GM03348 (cell line): ENCODE results near the gene PLPP1.
A peak's percentile ranks its signal among the peaks of the same experiment; 100 is the strongest.

Experiments used
- DNase-seq: peaks from one replicate; pipeline ENCODE4 v3.0.0; 2012; ENCODE audit warnings: low spot score

Gene PLPP1

DNA sequence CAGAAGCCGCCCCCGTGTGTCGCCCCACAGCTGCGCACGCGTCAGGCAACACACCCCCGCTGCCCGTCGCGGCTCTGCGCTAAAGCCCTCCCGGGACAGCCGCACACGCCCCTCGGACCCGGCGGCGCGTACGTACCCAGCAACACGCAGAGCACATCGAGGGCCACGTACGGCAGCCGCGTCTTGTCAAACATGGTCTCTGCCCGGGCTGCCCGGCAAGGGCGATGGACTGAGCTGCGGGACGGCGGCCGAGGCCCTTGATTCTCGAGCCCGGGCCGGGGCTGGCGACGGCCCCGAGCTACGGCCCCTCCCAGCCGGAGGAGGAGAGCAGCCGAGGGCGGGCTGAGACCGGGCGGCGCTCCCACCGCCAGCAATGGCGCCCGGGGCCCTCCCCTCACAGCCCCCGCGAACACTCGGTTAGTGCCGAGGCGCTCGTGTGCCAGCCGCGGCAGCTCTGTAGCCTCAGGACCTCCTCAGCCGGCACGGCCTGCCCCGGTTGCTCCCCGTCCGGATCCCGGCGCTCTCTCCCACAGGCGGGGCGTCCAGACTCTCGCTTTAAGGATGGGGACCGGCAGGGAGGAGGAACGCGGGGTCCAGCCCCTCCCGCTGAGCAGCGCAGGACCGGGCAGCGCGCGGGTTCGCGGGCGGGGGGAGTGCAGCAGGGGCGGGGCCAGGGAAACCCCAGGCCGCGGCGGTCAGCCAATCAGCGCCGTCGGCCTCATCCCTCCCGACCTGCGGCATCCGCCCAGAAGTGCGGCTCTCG is at the start of gene PLPP1:
PLPP1 (minus strand) TSS at position 529 of the 763 bp plus-strand sequence; CDS start at position 194, 335 bp downstream.
- peak; percentile 99 for DNase-seq

DNA sequence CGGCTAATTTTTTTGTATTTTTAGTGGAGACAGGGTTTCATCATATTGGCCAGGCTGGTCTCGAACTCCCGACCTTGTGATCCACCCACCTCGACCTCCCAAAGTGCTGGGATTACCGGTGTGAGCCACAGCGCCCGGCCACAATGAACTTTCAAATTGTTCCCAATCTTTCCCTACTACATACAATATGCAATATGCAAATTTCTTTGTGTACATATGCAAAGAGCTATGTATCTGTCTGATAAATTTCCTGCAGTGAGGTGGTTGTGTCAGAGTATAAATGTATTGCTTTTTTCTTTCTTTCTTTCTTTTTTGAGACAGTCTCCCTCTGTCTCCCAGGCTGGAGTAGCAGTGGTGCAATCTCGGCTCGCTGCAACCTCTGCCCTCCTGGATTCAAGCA is 48.8 kb upstream of the PLPP1 start:
- DNase-seq = no peak

DNA sequence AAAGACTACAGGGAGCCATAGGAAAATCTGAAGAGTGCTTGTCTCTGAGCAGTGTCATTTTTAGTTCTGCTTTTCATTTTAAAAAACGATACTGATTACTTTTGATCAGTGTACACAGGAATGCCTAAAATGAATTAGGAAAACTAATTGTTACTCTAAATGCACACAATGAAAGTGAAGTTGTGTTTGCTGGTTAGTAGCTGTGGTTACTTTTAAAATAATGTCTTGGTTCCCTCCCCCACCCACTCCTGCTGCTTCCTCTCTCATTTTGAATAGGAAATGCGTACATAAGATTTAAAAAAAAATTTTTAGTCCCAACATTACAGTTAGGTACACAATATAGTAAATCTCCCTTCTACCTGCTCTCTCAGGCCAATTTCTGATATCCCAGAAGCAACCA is 47.5 kb upstream of the PLPP1 start:
- no peak for DNase-seq

DNA sequence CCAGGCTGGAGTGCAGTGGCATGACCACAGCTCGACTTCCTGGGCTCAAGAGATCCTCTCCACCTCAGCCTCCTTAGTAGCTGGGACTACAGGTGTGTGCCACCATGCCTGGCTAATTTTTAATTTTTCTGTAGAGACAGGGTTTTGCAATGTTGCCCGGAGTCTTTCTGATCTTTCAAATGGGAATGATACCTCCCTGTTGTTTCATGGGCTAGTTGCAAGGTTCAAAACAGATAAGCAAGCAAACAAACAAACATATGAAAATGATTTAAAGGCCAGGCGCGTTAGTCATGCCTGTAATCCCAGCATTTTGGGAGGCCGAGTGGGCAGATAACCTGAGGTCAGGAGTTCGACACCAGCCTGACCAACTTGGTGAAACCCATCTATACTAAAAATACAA is 45.3 kb upstream of the PLPP1 start:
- DNase-seq = no peak

DNA sequence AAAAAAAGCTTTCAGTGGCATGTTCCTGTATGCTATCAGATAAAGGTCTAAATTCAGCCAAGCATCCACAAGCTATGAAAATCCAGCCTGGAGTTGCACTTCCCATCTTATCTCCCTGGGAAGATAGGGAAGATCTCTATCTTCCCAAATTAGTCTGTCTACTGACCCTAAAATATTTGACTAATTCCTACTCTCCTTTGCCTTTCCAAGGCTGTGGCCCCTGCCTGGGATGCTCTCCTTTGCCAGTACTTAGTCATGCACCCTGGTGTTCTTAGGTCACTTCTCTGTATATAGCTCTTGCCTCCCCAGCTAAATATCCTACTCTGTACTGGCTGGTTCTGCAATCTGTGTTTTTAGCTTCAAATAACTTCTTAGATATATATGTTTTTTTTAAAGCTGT is 44.0 kb upstream of the PLPP1 start:
- DNase-seq = peak; percentile 49

DNA sequence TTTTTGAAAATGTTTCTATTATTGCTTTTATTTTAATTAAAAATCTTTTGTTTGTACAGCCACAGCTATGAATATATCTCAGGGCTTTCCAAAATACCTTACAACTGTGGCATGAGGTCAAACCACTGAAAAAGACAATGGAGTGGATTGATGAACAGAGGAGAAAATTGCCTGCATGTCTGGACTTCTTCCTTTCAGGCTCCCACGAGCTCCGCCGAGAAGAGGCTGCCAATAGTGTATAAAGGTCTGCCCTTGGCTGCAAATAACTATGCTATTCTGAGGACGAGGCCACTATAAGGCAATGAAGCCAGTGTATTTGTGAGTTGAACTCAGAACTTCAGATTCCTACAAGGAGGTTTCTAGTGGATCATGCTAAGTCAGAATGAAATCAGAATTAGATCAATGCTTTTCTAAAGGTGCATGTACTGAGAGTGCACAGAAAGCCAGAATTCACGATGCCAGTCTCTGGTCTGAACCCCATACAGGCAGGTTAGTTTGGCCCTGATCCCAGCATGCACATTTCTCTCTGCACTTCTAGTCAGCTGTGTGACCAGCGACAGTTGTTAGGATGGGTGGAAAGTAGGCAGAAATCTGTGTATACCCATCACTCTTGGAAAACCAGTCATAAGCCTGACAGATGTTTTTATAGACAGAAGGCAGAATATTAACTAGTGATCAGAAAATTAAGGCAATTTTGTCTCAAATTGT is 42.7 kb upstream of the PLPP1 start:
- peak; percentile 54 for DNase-seq

DNA sequence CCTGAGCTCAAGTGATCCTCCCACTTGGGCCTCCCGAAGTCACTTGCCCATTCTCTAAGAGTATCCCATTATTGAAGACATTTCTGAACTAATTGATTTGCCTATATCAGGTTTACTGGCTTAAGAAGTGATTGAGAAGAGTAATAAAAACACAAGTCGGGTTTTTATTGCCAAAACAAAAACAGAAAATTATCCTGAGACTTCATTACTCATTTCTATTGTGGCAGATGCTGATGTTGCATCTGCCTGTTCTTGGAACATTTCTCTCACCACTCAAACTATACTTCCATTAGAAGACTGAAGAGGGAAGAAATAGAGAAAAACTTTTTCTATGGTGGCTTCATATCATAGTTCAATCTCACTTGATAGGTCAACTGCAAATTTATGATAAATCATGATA is 41.9 kb upstream of the PLPP1 start:
- DNase-seq = no peak

DNA sequence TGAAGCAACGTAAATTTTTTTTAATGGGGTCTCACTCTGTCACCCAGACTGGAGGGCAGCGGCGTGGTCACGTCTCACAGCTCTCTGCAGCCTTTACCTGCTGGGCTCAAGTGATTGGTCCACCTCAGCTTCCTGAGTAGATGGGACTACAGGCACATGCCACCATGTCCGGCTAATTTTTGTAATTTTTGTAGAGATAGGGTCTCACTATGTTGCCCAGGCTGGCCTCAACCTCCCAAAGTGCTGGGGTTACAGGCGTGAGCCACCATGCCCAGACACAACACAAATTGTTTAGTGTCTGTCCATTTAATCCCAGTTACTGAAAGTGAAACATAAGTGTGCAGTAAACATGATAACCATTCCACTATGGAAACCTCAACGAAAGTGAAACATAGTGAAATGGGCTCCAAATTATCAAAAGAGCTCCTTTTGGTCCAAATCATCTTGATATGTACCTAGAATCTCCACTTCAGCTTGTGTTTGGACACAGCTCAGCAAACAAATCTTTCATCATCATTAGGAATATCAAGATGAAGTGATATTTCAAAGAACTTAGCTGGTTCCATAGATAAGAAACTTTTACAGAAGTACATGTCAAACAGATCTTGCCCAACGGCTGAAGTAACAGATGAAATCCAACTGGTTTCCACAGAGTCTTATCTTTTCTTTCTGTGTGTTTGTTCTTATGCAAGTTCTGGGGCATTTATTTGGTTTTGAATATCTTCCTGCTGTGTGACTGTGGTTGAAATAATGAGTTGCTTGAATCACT is 41.2 kb upstream of the PLPP1 start:
- DNase-seq = no peak

DNA sequence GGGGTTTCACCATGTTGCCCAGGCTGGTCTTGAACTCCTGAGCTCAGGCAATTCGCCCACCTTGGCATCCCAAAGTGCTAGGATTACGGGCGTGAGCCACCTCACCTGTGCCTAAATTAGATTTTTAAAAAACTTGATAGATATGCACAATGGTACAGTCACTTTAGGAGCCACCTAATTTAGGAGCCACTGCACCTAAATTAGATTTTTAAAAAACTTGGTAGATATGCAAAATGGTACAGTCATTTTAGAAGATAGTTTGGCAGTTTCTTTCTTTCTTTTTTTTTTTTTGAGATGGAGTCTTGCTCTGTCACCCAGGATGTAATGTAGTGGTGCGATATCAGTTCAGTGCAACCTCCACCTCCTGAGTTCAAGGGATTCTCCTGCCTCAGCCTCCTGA is 37.8 kb upstream of the PLPP1 start:
- no peak for DNase-seq

DNA sequence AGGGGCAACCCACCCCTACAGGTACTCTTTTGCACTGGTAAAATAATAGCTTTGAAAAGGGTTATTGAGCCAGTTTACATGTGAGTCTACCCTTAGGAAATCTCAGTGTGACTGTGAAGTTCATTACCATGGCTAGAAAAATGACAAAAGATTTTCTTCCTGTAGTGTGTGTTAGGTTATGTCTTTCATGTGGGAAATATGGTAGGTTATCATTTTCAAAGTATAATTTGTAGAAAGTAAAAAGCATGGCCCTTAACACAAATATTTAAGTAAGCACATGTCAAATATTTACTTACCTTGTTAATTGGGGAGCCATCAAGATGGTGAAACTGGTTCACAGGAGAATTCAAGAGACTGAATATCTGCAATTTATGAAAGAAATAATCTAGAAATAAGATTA is 37.3 kb upstream of the PLPP1 start:
- DNase-seq = no peak

DNA sequence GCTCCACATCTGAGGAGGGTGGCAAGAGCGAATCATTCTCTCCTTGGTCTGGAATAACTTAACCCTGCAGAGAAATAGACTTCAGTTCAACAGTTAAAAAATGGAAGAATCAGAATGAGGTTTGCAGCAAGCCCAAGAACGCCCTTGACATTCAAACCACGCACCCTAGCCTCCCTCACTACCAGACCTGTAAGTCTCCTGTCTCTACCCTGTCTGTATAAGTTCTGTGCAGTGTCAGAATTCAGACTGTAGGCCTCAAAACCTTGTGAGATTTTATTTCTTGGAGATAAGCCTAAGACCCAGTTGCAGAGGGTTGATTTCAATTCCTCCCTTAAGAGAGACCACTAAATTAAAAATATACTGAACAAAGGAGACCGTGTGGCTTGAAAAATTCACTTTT is 35.8 kb upstream of the PLPP1 start:
- no peak for DNase-seq

DNA sequence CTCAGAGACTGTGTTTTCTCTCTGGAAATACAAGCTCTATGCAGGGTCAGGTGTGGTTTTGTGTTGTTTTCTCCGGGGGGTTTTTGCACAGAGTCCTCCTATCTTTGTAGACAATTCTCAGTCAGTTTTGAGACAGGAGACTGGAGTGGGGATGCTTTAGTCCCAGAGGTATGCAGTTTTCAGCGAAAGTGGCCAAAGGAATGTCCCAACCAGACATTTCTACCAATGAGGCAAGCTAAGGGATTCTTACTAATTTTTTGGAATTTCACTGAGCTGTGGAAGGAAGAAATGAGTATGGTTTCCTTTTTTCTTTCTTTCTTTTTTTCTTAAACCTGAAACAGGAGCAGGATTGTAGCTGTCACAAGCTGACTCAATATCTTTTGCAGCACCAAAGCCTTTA is 35.3 kb upstream of the PLPP1 start:
- peak; percentile 80 for DNase-seq

DNA sequence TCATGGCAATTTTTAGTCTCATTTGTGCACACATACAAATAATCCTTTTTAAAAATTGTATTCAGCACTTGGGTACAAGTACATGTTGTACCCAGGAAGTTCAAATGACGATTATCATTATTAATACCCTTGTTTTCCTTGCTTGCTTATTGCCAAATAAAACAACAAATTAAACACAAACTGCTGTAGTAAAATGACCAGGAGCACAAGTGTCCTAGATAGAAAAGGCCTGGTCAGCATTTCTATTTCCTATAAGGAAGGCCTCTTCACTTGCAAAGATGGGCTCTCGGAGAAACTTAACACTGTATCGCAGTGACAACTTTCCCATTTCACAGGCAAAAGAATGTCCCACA is 34.7 kb upstream of the PLPP1 start:
- no peak for DNase-seq

DNA sequence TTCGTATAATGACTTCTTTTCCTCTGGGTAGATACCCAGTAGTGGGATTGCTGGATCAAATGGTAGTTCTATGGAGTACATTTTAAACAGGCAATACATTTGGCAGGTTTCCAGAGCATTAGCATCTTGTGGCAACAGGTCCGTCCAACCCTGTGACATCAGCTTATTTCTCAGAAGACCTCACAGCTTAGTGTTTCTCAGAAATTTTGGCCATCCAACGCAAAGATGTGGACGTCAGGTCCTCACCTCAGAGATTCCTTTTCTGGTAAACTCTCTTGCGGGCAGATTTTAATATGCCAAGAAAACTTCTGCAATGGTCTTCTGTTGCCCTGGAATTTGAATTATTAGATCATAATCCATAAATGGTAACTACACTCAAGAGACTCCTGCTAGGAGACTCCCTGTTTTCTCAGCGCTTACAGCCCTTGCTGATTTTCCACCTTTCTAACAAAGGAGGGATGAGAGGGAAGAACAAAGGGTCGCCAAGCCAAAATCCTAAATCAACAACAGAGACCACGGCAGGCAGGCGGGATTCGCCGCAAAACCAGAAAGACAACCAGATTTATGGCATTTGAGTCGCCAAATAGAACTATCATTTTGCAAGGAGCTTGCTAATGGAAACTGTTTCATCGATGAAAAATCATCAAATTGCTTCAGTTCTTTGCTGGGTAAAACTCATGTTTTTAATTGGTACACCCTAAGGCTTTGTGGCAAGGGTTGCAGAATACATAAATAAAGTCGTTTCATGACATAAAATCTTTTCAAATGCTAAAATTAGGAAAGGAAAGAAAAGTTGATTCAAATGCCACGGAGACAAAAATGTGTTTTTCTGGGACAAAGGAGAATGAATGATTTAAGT is 34.1 kb upstream of the PLPP1 start:
- DNase-seq = peak; percentile 31

DNA sequence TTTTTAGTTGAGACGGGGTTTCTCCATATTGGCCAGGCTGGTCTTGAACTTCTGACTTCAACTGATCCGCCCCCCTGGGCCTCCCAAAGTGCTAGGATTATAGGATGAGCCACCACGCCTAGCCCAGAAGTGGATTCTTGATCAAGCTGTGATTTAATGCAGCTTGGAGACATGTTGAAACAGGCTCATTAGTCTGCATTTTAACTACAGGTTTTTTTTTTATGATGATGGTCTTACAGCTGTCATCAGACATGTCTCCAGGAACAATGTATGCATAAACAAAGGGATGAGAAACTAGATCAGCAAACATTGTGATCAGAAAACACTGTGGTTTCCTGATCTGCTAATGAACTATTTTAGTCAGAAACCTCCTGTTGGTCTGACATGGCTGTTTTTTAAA is 30.0 kb upstream of the PLPP1 start:
- DNase-seq = no peak

DNA sequence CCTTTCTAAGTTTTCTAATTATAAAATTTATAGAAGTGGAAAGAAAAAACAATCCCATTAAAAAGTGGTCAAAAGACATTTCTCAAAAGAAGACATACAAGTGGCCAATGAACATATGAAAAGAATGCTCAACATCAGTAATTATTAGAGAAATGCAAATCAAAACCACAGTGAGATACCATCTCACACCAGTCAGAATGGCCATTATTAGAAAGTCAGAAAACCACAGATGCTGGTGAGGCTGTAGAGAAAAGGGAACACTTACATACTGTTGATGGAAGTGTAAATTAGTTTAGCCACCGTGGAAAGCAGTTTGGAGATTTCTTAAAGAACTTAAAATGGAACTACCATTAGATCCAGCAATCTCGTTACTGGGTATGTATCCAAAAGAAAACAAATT is 23.7 kb upstream of the PLPP1 start:
- DNase-seq = no peak

DNA sequence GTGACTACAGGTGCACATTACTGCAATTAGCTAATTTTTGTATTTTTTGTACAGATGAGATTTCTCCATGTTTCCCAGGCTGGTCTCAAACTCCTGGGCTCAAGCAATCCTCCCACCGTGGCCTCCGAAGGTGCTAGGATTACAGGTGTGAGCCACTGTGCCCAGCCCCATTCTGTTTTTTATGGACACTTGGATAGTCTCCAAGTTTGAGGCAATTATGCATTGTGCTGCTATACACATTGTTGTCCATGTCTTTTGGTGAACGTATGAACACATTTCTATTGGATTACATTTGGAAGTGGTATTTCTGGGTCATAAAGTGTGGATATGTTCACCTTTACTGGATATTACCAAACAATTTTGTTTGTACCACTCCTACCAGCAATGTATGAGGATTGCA is 22.4 kb upstream of the PLPP1 start:
- DNase-seq = no peak

DNA sequence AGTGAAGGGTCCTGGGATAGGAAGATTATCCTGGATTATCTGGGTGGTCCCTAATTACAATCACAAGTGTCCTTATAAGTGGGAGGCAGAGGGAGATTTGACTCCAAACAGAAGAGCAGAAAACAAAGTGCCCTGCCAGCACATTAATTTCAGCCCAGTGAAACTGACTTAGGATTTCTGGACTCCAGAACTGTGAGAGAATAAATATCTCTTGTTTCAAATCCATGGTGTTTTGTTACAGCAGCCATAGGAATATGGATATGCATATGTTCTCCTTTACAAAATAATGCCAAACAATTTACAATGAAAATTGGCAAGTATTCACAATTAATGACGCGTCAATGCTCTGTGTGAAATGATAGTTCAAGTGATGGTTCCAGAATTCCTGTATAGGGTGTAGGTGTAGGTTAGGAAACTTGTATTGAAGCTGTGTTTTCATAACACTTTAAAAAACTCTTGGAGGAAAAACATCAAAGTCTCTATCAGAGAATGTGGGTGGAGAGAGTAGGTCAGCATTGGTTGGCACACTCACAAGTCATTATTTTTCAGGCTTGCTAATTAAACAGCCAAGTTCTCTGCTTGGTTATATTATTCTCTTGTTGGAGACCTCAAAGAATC is 19.9 kb upstream of the PLPP1 start:
- DNase-seq = no peak

DNA sequence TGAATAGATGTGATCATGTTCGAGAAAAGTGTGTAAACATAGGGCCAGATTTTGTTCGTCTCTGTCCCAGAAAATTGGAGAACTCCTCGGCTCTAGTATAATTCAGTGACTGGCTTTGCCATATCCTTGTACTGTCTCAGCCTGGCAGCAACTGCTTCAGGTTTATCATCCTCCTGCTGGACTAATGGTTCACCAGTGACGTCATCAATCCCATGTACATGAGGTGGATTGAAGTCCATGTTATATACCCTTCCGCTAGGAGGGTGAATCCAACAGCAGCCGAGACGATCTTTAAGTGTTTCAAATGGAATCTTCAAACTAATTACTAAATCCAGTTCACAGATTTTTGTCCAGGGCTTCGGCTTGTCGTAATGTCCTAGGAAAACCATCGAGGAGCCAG is 17.1 kb upstream of the PLPP1 start:
- DNase-seq = no peak

DNA sequence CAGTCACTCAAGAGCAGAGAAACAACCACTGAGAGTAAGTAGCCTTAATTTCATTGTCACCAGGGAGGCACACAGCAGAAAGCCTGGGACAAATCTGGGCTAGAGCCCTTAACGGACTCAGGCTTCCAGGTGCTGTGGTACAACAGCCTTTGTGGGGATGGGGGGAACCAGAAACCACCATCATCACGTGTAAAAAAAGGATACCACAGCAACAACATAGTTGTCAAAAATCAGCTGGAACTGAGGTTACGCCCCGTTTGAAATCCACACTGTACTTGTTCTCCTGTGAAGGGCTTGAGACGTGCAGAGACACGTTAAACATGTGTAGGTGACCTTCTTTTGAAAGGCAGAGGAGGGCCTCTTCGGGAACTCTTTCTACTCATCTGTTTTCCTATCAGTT is 16.6 kb upstream of the PLPP1 start:
- no peak for DNase-seq

DNA sequence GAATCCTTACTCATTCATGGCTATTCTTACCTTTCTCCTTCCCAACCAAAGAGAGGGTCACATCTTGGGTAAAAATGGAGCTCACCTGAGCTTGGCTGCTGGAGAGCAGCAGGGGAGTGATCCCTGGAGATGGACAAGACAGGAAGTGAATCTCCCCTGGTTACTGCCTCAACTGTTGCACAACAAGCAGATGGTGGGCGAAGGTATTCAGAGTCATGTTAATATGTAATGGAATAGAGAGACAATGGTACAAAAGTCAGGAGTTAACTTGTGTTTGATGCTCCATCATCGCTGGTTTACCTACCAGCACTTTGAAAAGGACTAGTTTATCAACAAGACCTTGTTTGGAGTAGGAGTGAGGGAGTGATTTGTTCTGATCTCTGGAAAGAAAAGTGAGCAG is 13.0 kb upstream of the PLPP1 start:
- no peak for DNase-seq

DNA sequence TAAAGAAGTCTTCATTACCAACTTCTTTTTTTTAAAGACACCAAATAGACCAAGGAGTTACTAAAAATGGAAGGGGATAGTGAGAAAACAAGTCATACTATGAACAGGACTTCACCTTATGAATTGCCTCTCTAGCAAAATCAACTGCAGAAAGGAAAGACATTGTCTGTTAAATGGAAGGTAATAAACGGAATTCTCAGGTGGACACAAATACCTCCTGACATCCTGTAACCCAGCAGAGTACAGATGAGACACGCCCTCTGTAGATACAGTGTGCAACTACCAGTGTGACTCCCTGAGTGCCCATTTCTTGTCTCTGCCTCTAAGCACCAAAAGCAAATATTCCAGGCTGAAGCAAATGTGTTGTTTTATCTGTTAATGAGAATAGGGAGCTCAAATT is 12.2 kb upstream of the PLPP1 start:
- no peak for DNase-seq
